SJSA1 (cell line): ENCODE results near the gene SRD5A3. TPM values are rescaled to one million over a fixed set of nuclear protein-coding genes. Genes with fewer than 3 reads are reported as not detected.
A peak's percentile ranks its signal among the peaks of the same experiment; 100 is the strongest.
"Not testable (repeated sequence)": the region's sequence is repeated elsewhere in the genome, so short reads cannot be mapped to it uniquely, and the experiment has no call there.

ENCODE experiments used
- DNase-seq, 2 experiments: peaks; one replicate each; pipeline ENCODE4 v3.0.0-alpha.2; 2015 to 2020; ENCODE audit warnings: low spot score in 2 of 2, low read depth in 1 of 2
- H3K27ac ChIP-seq: fragments of 250-450 bp; sonication (Bioruptor Pico); 2 replicates; pipeline ENCODE4 v1.5.1; 2020; ENCODE audit warnings: mild to moderate bottlenecking, moderate library complexity
- H3K27me3 ChIP-seq: fragments of 250-450 bp; sonication (Bioruptor Pico); replicated peaks from 2 replicates; pipeline ENCODE4 v1.5.1; 2020; ENCODE audit warnings: mild to moderate bottlenecking, moderate library complexity
- H3K36me3 ChIP-seq: fragments of 250-450 bp; sonication (Bioruptor Pico); 2 replicates; pipeline ENCODE4 v1.5.1; 2020; ENCODE audit warnings: mild to moderate bottlenecking
- H3K4me1 ChIP-seq: fragments of 250-450 bp; sonication (Bioruptor Pico); replicated peaks from 2 replicates; pipeline ENCODE4 v1.6.1; 2021; ENCODE audit warnings: mild to moderate bottlenecking
- H3K4me3 ChIP-seq: fragments of 250-450 bp; sonication (Bioruptor Pico); 2 replicates; pipeline ENCODE4 v1.5.1; 2020; ENCODE audit warnings: mild to moderate bottlenecking
- H3K9me3 ChIP-seq: fragments of 250-450 bp; sonication (Bioruptor Pico); replicated peaks from 2 replicates; pipeline ENCODE4 v1.5.1; 2020; ENCODE audit warnings: mild to moderate bottlenecking
- total RNA-seq: library from RNA; depleted of rRNA; stranded (reverse); fragments of >200 nt; shearing (Covaris generic); gene quantifications from 2 replicates; pipeline ENCODE4 v1.2.3, GENCODE V29; 2014

The SRD5A3 gene
- total RNA-seq, 1 experiment from 2014 or later, result 13.6 TPM

DNA sequence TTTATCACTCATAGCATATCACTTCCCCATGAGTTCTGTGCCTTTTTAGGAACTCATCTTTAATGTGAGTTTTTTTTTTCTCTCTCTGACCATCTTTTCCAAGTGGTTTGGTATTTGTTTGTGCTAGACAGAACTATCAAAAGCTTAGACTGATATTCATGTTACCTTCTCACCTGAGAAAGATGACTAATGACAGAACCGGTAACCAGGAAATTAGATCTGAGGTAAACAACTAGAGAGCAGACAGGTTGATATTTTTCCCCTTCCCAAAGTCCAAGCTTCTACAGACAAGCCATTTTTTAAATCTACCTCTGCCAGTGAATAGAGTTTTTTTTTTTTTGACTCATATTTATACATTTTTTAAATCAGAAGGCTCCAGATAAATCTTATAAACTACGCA is 17.0 kb upstream of the SRD5A3 start:
- H3K4me1 ChIP-seq, result 0 out of 2 replicates have a peak, but pooled peaks cover 4% of the 10 kb centered on the region
- H3K4me3 ChIP-seq, result no peak overlapping the region
- no peak for DNase-seq
- H3K9me3 ChIP-seq, result no peaks in the 10 kb centered on the region
- no peaks in the 10 kb centered on the region for H3K36me3 ChIP-seq
- H3K27ac ChIP-seq, result no peak overlapping the region
- no peaks in the 10 kb centered on the region for H3K27me3 ChIP-seq

DNA sequence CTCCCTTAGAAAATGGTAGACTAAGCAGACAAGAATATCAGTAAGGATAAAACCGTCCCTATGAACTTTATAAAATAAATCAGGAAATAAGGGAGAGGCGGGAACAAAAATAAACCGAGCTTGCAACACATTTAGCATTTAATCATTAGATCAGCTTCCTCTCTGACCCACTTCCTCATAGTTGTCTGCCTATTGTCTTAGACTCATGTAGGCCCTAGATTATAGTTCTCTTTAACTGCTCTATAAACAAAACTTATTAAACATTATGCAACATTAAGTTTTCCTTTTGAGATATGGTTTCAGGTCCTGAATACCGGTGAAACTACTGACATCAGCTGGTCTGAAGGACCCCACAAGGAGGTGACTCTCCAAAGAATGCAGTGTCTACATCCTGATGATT is 15.8 kb upstream of the SRD5A3 start:
- Histone ChIP-seq H3K27ac (no peak overlapping the region), H3K36me3 (no peaks in the 10 kb centered on the region), H3K27me3 (no peaks in the 10 kb centered on the region), H3K4me1 (0 out of 2 replicates have a peak, but pooled peaks cover 4% of the 10 kb centered on the region), H3K9me3 (no peaks in the 10 kb centered on the region), H3K4me3 (no peak overlapping the region)
- DNase-seq, result no peak

DNA sequence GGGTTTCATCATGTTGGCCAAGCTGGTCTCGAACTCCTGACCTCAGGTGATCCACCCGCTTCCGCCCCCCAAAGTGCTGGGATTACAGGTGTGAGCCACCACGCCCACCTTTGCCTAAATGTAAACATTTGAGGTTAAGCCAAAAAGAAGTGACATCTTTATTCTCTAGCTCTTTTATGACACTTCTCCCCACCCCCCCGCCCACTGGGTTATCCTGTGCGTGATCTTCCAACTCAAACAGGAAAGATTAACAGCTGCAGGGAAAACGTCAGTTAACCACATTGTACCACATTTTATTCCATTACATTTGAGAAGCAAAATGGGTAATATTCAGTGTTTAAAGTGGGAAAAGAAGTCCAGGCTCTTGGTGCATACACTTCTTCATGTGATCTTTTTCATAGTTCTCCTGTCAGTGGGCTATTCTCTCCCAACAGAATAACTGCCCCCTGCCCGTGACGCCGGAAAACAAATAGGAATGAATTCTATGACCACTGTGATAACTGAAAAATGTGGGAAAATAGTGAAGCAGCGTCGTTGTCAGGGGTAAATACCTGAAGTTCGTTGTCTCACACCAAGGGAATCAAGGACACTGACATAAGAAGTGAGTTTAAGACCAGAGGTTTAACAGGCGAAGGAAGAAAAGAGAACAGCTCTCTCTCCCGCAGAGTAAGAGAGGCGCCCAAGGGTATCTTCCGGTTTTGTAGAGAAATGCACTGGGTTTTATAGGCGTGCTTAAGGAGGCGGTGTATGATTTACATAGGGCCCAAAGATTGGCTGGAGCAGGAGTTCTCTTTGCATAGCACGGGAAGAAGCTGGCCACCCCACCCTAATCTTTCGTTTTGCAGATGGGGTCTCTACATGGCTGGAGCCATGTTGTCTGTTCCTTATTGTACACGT is 9.7 kb upstream of the SRD5A3 start:
- Histone ChIP-seq H3K27ac (no peak overlapping the region), H3K9me3 (no peaks in the 10 kb centered on the region), H3K27me3 (no peaks in the 10 kb centered on the region), H3K4me1 (no peaks in the 10 kb centered on the region), H3K4me3 (no peak overlapping the region), H3K36me3 (no peaks in the 10 kb centered on the region)
- no peak for DNase-seq

DNA sequence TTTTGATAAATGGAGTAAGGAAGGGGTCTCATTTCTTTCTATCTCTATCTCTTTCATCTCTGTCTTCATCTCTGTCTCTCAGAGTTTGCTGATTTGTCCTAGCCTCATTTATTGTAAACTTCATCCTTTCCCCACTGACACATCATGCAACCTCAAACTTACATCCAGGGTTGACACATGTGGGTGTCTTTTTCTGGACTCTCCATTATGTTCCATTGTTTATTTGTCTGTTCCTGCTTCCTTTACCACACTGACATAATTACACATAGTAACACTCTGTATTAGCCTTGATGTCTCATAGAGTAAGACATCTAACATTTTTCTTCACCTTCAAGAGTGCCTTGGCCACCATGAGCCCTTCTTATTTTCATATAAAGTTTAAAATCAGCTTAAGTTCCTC is 8.1 kb upstream of the SRD5A3 start:
- Histone ChIP-seq H3K27ac (no peak overlapping the region), H3K36me3 (no peaks in the 10 kb centered on the region), H3K4me3 (no peak overlapping the region), H3K4me1 (no peaks in the 10 kb centered on the region), H3K9me3 (no peaks in the 10 kb centered on the region), H3K27me3 (no peaks in the 10 kb centered on the region)
- DNase-seq, result no peak

GRCh38 chr4:55338486-55338885 is 7.6 kb upstream of the SRD5A3 start:
- no peak overlapping the region for H3K27ac ChIP-seq
- no peaks in the 10 kb centered on the region for H3K27me3 ChIP-seq
- H3K9me3 ChIP-seq, result no peaks in the 10 kb centered on the region
- H3K4me1 ChIP-seq, result no peaks in the 10 kb centered on the region
- no peaks in the 10 kb centered on the region for H3K36me3 ChIP-seq
- no peak for DNase-seq
- no peak overlapping the region for H3K4me3 ChIP-seq

GRCh38 chr4:55340266-55340665 is 5.8 kb upstream of the SRD5A3 start:
- no peak for DNase-seq
- no peaks in the 10 kb centered on the region for H3K27me3 ChIP-seq
- H3K4me3 ChIP-seq, result no peak overlapping the region
- no peaks in the 10 kb centered on the region for H3K9me3 ChIP-seq
- no peaks in the 10 kb centered on the region for H3K36me3 ChIP-seq
- no peaks in the 10 kb centered on the region for H3K4me1 ChIP-seq
- no peak overlapping the region for H3K27ac ChIP-seq

DNA sequence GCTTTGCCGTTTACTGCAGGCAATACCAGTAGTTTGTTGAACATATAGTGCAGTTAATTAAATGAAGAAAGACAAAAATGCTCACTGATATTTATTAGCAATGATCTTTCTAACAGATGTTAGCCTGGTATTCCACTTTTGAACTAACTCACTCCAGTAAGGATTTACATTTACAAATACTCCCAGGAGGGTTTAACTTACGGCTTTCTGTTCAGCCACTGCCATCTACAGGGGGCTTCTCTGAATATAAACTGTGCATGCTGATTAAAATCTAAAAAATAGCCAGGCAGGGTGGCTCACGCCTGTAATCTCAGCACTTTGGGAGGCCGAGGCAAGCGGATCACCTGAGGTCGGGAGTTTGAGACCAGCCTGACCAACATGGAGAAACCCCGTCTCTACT is 2.2 kb upstream of the SRD5A3 start:
- DNase-seq, result no peak

GRCh38 chr4:55345054-55345453 is 988 bp upstream of the SRD5A3 start:
- Histone ChIP-seq H3K27ac (no peak overlapping the region), H3K9me3 (no peaks in the 10 kb centered on the region), H3K4me1 (peaks cover 14% of the 10 kb centered on the region), H3K36me3 (no peaks in the 10 kb centered on the region), H3K27me3 (no peaks in the 10 kb centered on the region), H3K4me3 (no peak overlapping the region)
- DNase-seq, result no peak

More for the DNA sequence above, 2.2 kb upstream of the SRD5A3 start:
- H3K9me3 ChIP-seq, result no peaks in the 10 kb centered on the region
- H3K36me3 ChIP-seq, result no peaks in the 10 kb centered on the region
- H3K27ac ChIP-seq, result no peak overlapping the region
- peaks cover 14% of the 10 kb centered on the region for H3K4me1 ChIP-seq
- H3K27me3 ChIP-seq, result no peaks in the 10 kb centered on the region
- H3K4me3 ChIP-seq, result no peak overlapping the region

GRCh38 chr4:55346851-55347255 is 811 bp downstream of the SRD5A3 start:
- H3K4me3 ChIP-seq, result peak overlapping the region; percentile 60
- peaks cover 14% of the 10 kb centered on the region for H3K4me1 ChIP-seq
- DNase-seq, result no peak
- H3K36me3 ChIP-seq, result no peaks in the 10 kb centered on the region
- no peaks in the 10 kb centered on the region for H3K27me3 ChIP-seq
- peak overlapping the region; percentile 60 for H3K27ac ChIP-seq
- no peaks in the 10 kb centered on the region for H3K9me3 ChIP-seq

DNA sequence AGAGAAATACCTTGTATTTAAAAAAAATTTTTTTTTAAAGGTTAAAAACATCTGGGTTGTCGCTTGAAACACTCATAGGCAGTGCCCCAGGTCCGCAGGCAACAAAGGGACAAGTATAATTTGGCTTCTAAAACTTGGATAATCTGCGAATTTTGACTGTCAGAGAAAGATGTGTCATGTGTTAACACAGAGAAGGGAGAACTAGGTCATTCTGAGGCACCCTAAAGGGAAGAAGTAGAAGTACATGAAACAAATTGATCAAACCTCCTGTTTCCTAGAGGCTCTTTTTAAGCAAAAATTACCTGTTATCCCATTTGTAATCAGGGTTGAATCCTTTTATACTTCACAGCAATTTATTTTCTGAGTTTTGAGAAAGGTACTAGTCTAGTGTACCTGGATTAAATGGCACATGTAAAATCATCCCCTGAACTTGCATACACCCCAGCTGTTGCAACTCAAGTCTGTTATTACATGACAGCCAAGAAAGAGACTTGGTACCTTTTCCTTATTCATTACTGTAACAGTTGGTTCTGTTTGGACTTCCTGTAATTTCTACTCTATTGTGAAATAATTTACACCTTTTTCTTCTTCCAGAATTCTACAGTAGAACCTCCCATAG is 1.7 kb downstream of the SRD5A3 start:
- Histone ChIP-seq H3K4me1 (peaks cover 14% of the 10 kb centered on the region), H3K36me3 (no peaks in the 10 kb centered on the region), H3K4me3 (no peak overlapping the region), H3K9me3 (no peaks in the 10 kb centered on the region), H3K27ac (no peak overlapping the region), H3K27me3 (no peaks in the 10 kb centered on the region)
- no peak for DNase-seq

DNA sequence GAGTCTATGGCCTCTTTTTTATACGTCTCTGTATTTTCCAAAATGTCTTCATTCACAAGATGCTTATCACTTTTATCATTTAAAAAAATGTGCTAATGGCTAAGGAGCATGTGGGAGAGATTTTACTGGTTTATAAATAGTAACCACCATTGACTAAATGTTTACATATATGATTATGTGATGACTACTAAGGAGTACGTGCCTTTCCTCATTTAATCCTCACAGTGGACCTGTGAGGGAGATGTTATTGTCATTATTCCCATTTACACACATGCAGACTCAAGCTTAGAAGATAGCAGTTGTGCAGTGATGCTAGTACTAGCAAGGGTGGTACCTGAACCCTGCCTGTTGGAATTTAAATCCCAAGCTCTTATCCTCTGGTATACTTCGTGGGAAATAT is 2.4 kb downstream of the SRD5A3 start:
- H3K27me3 ChIP-seq, result no peaks in the 10 kb centered on the region
- DNase-seq, result no peak
- no peaks in the 10 kb centered on the region for H3K9me3 ChIP-seq
- H3K4me3 ChIP-seq, result no peak overlapping the region
- no peak overlapping the region for H3K27ac ChIP-seq
- no peaks in the 10 kb centered on the region for H3K36me3 ChIP-seq
- peaks cover 14% of the 10 kb centered on the region for H3K4me1 ChIP-seq

DNA sequence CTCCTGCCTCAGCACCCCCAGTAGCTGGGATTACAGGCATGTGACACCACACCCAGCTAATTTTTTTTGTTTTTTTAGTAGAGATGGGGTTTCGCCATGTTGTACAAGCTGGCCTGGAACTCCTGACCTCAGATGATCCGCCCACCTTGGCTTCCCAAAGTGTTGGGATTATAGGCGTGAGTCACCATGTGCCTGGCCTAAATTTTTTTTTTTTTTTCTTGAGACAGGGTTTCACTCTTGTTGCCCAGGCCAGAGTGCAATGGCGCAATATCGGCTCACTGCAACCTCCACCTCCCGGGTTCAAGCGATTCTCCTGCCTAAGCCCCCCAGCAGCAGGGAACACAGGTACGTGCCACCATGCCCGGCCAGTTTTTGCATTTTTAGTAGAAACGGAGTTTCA is 4.8 kb downstream of the SRD5A3 start:
- H3K4me3 ChIP-seq, H3K27me3 ChIP-seq, H3K27ac ChIP-seq, H3K36me3 ChIP-seq, H3K9me3 ChIP-seq, DNase-seq: not testable (repeated sequence)
- peaks cover 14% of the 10 kb centered on the region for H3K4me1 ChIP-seq

DNA sequence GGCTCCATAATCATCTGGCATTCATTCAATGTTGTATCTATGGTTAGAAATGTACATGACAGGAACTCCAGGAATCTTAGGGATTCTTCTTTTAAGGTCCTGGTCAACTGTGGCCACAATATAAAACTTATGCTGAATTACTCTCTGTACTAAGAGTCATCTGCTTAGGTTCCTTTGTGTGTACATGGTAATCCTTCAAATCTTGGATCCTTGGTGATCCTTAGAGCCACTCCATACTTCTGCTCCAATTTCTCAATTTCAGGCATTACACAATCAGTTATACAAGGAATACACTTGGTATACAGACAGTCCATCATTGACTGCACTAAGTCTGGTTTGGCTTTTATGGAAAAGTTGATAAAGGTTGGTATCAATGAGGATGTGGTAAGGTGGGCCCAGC is 5.8 kb downstream of the SRD5A3 start:
- Histone ChIP-seq H3K4me1 (peaks cover 13% of the 10 kb centered on the region), H3K4me3 (no peak overlapping the region), H3K36me3 (no peaks in the 10 kb centered on the region), H3K27ac (no peak overlapping the region), H3K9me3 (no peaks in the 10 kb centered on the region), H3K27me3 (no peaks in the 10 kb centered on the region)
- no peak for DNase-seq

DNA sequence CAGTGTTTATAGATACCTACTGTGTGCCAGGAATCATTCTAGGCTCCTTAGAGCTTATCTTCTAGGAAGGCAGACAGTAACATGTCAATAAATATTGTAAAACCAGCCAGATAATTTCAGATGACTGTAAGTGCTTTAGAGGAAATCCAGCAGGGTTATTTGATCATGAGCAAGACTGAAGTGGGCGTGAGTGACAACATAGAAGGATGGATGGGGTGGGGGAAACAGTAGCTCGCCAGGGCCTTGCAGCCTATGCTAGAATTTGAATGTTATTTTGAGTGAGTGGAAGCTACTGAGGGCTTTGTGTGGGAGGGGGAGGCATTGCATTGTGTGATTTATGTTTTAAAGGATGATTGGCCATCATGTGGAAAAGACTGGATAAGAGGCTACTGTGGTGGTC is 6.7 kb downstream of the SRD5A3 start:
- H3K4me1 ChIP-seq, result peaks cover 13% of the 10 kb centered on the region
- H3K27me3 ChIP-seq, result no peaks in the 10 kb centered on the region
- no peak overlapping the region for H3K4me3 ChIP-seq
- DNase-seq, result no peak
- no peaks in the 10 kb centered on the region for H3K36me3 ChIP-seq
- H3K27ac ChIP-seq, result no peak overlapping the region
- no peaks in the 10 kb centered on the region for H3K9me3 ChIP-seq
